ENCODE measurements around the gene SPINK5.

DNA sequence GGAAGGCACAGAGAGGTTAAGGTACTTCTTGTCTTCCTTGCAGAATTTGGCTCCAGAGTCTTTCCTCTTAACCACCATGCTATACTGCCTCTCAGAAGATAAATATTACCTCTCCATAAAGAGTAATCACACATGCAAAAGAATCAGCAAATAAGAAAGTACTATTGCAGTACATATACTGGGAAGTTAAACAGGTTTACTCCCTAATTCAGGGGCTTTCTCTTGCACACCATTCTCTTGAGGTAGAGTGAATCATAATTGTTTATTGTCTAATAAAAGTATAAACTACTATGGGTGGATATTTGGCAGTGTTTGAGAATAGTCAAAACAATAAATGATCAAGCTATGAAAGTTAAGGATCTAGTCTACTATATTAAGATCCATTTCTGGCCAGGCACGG is 40.4 kb downstream of the SPINK5 start:
- TF ChIP-seq, protein P1, sequence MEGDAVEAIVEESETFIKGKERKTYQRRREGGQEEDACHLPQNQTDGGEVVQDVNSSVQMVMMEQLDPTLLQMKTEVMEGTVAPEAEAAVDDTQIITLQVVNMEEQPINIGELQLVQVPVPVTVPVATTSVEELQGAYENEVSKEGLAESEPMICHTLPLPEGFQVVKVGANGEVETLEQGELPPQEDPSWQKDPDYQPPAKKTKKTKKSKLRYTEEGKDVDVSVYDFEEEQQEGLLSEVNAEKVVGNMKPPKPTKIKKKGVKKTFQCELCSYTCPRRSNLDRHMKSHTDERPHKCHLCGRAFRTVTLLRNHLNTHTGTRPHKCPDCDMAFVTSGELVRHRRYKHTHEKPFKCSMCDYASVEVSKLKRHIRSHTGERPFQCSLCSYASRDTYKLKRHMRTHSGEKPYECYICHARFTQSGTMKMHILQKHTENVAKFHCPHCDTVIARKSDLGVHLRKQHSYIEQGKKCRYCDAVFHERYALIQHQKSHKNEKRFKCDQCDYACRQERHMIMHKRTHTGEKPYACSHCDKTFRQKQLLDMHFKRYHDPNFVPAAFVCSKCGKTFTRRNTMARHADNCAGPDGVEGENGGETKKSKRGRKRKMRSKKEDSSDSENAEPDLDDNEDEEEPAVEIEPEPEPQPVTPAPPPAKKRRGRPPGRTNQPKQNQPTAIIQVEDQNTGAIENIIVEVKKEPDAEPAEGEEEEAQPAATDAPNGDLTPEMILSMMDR (IDR thresholded peaks at IDR 0.05 in 8 of 11, conservative IDR thresholded peaks at IDR 0.05 in 3 of 11): no peak
- TF ChIP-seq POLR2A (IDR thresholded peaks at IDR 0.05) (no peak), POLR2AphosphoS5 (IDR thresholded peaks at IDR 0.05) (no peak)

All from spleen (tissue), 7 donors.